Measurements from ENCODE around the gene NRSN2.

DNA sequence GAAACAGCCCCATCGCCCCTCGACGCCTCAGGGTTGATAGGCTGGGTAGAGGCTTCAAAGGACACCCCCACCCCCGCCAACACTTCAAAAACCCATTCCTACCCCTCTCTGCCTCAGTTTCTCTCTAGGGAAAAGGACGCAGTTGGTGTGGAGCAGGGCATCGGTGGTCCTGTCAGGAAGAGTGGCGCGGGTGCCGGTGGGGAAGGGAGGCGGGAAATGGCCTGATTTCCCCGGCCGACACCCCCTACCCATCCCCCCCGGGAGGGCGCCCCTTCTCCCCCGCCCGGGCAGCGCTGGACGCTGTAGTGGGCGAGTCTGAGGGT is 367 bp downstream of the NRSN2 start:
- TF ChIP-seq, protein P1, sequence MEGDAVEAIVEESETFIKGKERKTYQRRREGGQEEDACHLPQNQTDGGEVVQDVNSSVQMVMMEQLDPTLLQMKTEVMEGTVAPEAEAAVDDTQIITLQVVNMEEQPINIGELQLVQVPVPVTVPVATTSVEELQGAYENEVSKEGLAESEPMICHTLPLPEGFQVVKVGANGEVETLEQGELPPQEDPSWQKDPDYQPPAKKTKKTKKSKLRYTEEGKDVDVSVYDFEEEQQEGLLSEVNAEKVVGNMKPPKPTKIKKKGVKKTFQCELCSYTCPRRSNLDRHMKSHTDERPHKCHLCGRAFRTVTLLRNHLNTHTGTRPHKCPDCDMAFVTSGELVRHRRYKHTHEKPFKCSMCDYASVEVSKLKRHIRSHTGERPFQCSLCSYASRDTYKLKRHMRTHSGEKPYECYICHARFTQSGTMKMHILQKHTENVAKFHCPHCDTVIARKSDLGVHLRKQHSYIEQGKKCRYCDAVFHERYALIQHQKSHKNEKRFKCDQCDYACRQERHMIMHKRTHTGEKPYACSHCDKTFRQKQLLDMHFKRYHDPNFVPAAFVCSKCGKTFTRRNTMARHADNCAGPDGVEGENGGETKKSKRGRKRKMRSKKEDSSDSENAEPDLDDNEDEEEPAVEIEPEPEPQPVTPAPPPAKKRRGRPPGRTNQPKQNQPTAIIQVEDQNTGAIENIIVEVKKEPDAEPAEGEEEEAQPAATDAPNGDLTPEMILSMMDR (IDR thresholded peaks at IDR 0.05) = no peak
- no peak for TF ChIP-seq POLR2A (IDR thresholded peaks at IDR 0.05)
